ENCODE results near the gene SULT2B1.

- TF ChIP-seq, protein P1, sequence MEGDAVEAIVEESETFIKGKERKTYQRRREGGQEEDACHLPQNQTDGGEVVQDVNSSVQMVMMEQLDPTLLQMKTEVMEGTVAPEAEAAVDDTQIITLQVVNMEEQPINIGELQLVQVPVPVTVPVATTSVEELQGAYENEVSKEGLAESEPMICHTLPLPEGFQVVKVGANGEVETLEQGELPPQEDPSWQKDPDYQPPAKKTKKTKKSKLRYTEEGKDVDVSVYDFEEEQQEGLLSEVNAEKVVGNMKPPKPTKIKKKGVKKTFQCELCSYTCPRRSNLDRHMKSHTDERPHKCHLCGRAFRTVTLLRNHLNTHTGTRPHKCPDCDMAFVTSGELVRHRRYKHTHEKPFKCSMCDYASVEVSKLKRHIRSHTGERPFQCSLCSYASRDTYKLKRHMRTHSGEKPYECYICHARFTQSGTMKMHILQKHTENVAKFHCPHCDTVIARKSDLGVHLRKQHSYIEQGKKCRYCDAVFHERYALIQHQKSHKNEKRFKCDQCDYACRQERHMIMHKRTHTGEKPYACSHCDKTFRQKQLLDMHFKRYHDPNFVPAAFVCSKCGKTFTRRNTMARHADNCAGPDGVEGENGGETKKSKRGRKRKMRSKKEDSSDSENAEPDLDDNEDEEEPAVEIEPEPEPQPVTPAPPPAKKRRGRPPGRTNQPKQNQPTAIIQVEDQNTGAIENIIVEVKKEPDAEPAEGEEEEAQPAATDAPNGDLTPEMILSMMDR (conservative IDR thresholded peaks at IDR 0.05): no peak
- TF ChIP-seq EZH2 (IDR thresholded peaks at IDR 0.05; ENCODE audit: low read depth): no peak
Observed at GRCh38 chr19:48596237-48596636, 44.3 kb downstream of the SULT2B1 start.
